Measurements from ENCODE around the gene SLCO2A1. TPM values are rescaled to one million over a fixed set of nuclear protein-coding genes. Genes with fewer than 3 reads are reported as not detected.

SLCO2A1 gene
- total RNA-seq, 4 donors from 2014 or later: 0.07 to 2.4 (median 1.3) TPM

- no peak for TF ChIP-seq POLR2A (IDR thresholded peaks at IDR 0.05)
- TF ChIP-seq, protein P1, sequence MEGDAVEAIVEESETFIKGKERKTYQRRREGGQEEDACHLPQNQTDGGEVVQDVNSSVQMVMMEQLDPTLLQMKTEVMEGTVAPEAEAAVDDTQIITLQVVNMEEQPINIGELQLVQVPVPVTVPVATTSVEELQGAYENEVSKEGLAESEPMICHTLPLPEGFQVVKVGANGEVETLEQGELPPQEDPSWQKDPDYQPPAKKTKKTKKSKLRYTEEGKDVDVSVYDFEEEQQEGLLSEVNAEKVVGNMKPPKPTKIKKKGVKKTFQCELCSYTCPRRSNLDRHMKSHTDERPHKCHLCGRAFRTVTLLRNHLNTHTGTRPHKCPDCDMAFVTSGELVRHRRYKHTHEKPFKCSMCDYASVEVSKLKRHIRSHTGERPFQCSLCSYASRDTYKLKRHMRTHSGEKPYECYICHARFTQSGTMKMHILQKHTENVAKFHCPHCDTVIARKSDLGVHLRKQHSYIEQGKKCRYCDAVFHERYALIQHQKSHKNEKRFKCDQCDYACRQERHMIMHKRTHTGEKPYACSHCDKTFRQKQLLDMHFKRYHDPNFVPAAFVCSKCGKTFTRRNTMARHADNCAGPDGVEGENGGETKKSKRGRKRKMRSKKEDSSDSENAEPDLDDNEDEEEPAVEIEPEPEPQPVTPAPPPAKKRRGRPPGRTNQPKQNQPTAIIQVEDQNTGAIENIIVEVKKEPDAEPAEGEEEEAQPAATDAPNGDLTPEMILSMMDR (IDR thresholded peaks at IDR 0.05 in 4 of 5, conservative IDR thresholded peaks at IDR 0.05 in 1 of 5): no peak
Observed at GRCh38 chr3:133983576-133984560, 45.9 kb downstream of the SLCO2A1 start.

DNA sequence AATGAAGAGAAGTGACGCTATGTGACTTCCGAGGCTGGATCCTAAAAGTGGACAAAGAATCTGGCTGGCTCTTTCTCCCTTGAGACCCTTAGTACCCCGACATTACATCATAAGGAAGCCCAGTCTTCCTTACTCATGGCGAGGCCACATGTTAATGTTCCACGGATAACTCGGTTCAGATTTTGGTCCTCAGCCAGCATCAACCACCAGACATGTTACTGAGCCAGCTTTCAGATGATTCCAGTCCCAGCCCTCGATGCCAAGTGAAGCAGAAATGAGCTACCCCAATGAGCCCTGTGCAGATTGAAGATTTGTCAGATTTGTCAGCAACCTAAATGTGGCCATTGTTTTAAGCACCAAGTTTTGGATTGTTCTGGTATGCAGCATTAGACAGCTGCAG lies 46.6 kb downstream of the SLCO2A1 start:
- intact Hi-C loops (cut with DNase I; ENCODE audit: low total_unique reads) (no loop called here), in situ Hi-C loops (cut with MboI; ENCODE audit: low sequenced_read_pairs in 4 of 4) (no loop called here)
- DNase-seq: no peak
- no peak for ATAC-seq
- TF ChIP-seq, protein P1 (IDR thresholded peaks at IDR 0.05 in 4 of 5, conservative IDR thresholded peaks at IDR 0.05 in 1 of 5): no peak
- no peak for TF ChIP-seq POLR2A (IDR thresholded peaks at IDR 0.05)
- Histone ChIP-seq H3K4me1 (peaks cover 0 to 3% of the 10 kb centered on the region in 2 donors), H3K36me3 (no peaks in the 10 kb centered on the region), H3K27me3 (no peaks in the 10 kb centered on the region), H3K9me3 (no peaks in the 10 kb centered on the region), H3K27ac (no peak overlapping the region), H3K4me3 (no peak overlapping the region)

More at GRCh38 chr3:133983576-133984560, 45.9 kb downstream of the SLCO2A1 start:
- intact Hi-C loops (cut with DNase I; ENCODE audit: low total_unique reads) (no loop called here), in situ Hi-C loops (cut with MboI; ENCODE audit: low sequenced_read_pairs in 4 of 4) (no loop called here)
- ATAC-seq: no peak
- H3K36me3 ChIP-seq: no peaks in the 10 kb centered on the region
- H3K9me3 ChIP-seq: no peaks in the 10 kb centered on the region
- H3K27ac ChIP-seq: no peak overlapping the region
- peaks cover 0 to 3% of the 10 kb centered on the region in 2 donors for H3K4me1 ChIP-seq
- DNase-seq: no peak
- H3K27me3 ChIP-seq: no peaks in the 10 kb centered on the region
- no peak overlapping the region for H3K4me3 ChIP-seq

GRCh38 chr3:133980550-133980949 lies 49.2 kb downstream of the SLCO2A1 start:
- in situ Hi-C loops (cut with MboI; ENCODE audit: low sequenced_read_pairs in 4 of 4): no loop called here
- Histone ChIP-seq H3K27ac (no peak overlapping the region), H3K4me1 (peaks cover 0 to 3% of the 10 kb centered on the region in 2 donors), H3K27me3 (no peaks in the 10 kb centered on the region), H3K36me3 (no peaks in the 10 kb centered on the region), H3K4me3 (no peak overlapping the region), H3K9me3 (no peaks in the 10 kb centered on the region)
- DNase-seq: no peak
- intact Hi-C loops (cut with DNase I; ENCODE audit: low total_unique reads): no loop called here
- no peak for ATAC-seq
- TF ChIP-seq, protein P1 (IDR thresholded peaks at IDR 0.05 in 4 of 5, conservative IDR thresholded peaks at IDR 0.05 in 1 of 5): no peak
- no peak for TF ChIP-seq POLR2A (IDR thresholded peaks at IDR 0.05)

DNA sequence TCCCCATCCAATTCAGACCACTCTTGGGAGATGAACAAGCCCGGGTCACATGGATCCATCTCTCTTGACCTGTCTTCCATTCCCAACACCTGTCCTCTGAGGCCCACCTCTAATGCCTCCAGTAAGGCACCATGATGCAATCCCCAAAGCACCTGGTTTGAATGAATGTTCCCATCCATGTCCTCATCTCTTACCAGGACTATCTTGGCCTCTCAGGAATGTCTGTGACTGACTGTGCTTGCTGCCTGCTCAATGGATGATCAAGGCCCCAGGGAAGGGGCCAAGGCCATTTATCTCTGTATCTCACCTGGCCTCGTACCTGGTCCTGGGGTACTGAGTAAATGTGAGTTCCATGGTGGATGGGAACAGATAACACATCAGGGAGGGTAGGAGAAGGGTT lies 49.7 kb downstream of the SLCO2A1 start:
- no peak overlapping the region for H3K27ac ChIP-seq
- in situ Hi-C loops (cut with MboI; ENCODE audit: low sequenced_read_pairs in 4 of 4) (no loop called here), intact Hi-C loops (cut with DNase I; ENCODE audit: low total_unique reads) (no loop called here)
- TF ChIP-seq, protein P1 (IDR thresholded peaks at IDR 0.05 in 4 of 5, conservative IDR thresholded peaks at IDR 0.05 in 1 of 5): no peak
- no peak for TF ChIP-seq POLR2A (IDR thresholded peaks at IDR 0.05)
- H3K4me1 ChIP-seq: peaks cover 0 to 3% of the 10 kb centered on the region in 2 donors
- H3K36me3 ChIP-seq: no peaks in the 10 kb centered on the region
- no peak for ATAC-seq
- no peaks in the 10 kb centered on the region for H3K9me3 ChIP-seq
- no peak for DNase-seq
- no peaks in the 10 kb centered on the region for H3K27me3 ChIP-seq
- H3K4me3 ChIP-seq: no peak overlapping the region
